GM12878 (cell line): ENCODE results near the gene CHRNE.

Experiments
- BCL3 ChIP-seq: IDR thresholded peaks from 2 replicates; pipeline ENCODE4 v1.6.1; 2011; ENCODE audit warnings: borderline replicate concordance, low read depth, mild to moderate bottlenecking, moderate library complexity, low read length; ENCODE audit not compliant: insufficient read depth, poor library complexity, severe bottlenecking
- BHLHE40 ChIP-seq, 2 experiments: fragments of 450-650 bp in 1 of 2; IDR thresholded peaks; 2 replicates each; pipeline ENCODE4 v1.6.1; 2011 to 2017; ENCODE audit warnings: low read depth in 2 of 2, borderline replicate concordance in 1 of 2, improper control_type of control experiment in 1 of 2, low read length in 1 of 2, mild to moderate bottlenecking in 1 of 2
- CBX5 ChIP-seq: sonication (generic); IDR thresholded peaks from 2 replicates; pipeline ENCODE4 v1.6.1; 2016; ENCODE audit warnings: low read depth, moderate library complexity, mild to moderate bottlenecking, inconsistent platforms
- CTCF ChIP-seq, 3 experiments: IDR thresholded peaks in 2 of 3; conservative IDR thresholded peaks in 1 of 3; 2 replicates each; pipeline ENCODE4 v1.5.1; 2011; ENCODE audit warnings: low read depth in 3 of 3, low read length in 3 of 3, mild to moderate bottlenecking in 3 of 3, control low read depth in 2 of 3, moderate library complexity in 2 of 3, inconsistent platforms in 1 of 3, mixed read lengths in 1 of 3; ENCODE audit not compliant: control insufficient read depth in 2 of 3, insufficient read depth in 1 of 3; ENCODE audit errors: extremely low read depth in 1 of 3
- FOXK2 ChIP-seq: fragments of 450-650 bp; IDR thresholded peaks from 2 replicates; pipeline ENCODE4 v1.6.1; 2017; ENCODE audit warnings: mild to moderate bottlenecking, moderate library complexity
- HDAC2 ChIP-seq: fragments of 200-600 bp; sonication (generic); IDR thresholded peaks from 2 replicates; pipeline ENCODE4 v1.6.1; 2017
- HDAC6 ChIP-seq: fragments of 200-600 bp; sonication (generic); IDR thresholded peaks from one replicate; pipeline ENCODE4 v1.8.0; 2017; ENCODE audit warnings: antibody characterized with exemption; ENCODE audit not compliant: unreplicated experiment
- MXI1 ChIP-seq: fragments of 150-350 bp; IDR thresholded peaks from 2 replicates; pipeline ENCODE4 v1.6.1; 2011; ENCODE audit warnings: low read depth, mild to moderate bottlenecking, inconsistent platforms, low read length, improper control_type of control experiment
- POLR2A ChIP-seq: IDR thresholded peaks from 2 replicates; pipeline ENCODE4 v1.6.1; 2011; ENCODE audit warnings: low read depth, mild to moderate bottlenecking, low read length
- POLR2AphosphoS2 ChIP-seq: IDR thresholded peaks from 2 replicates; pipeline ENCODE4 v1.6.1; 2011; ENCODE audit warnings: low read depth, mild to moderate bottlenecking, low read length, improper control_type of control experiment, moderate library complexity
- REST ChIP-seq: IDR thresholded peaks from 2 replicates; pipeline ENCODE4 v1.6.1; 2012; ENCODE audit warnings: mild to moderate bottlenecking, low read depth, low read length
- YY1 ChIP-seq: IDR thresholded peaks from 2 replicates; pipeline ENCODE4 v1.6.1; 2011; ENCODE audit warnings: low read depth, mild to moderate bottlenecking, low read length

DNA sequence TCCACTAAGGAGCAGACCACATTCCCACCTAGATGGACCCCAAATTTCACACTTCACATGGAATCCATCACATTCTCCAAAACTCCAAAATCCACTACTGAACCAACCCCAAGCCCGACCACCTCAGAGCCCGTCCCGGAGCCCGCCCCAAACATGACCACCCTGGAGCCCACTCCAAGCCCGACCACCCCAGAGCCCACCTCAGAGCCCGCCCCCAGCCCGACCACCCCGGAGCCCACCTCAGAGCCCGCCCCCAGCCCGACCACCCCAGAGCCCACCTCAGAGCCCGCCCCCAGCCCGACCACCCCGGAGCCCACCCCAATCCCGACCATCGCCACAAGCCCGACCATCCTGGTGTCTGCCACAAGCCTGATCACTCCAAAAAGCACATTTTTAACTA is 30.7 kb upstream of the CHRNE start:
- no peak for TF ChIP-seq POLR2A
- TF ChIP-seq CTCF (IDR thresholded peaks at IDR 0.05 in 2 of 3, conservative IDR thresholded peaks at IDR 0.05 in 1 of 3; ENCODE audit: control insufficient read depth in 2 of 3, extremely low read depth in 1 of 3, insufficient read depth in 1 of 3, low read depth in 3 of 3, low read length in 3 of 3) = no peak
- no peak for TF ChIP-seq HDAC6
- no peak for TF ChIP-seq FOXK2
- TF ChIP-seq REST = no peak
- no peak for TF ChIP-seq CBX5
- no peak for TF ChIP-seq HDAC2
- no peak for TF ChIP-seq MXI1
- TF ChIP-seq POLR2AphosphoS2 = no peak
- no peak for TF ChIP-seq BHLHE40 (IDR thresholded peaks at IDR 0.05; ENCODE audit: borderline replicate concordance in 1 of 2, low read depth in 2 of 2, low read length in 1 of 2)
- no peak for TF ChIP-seq BCL3
- TF ChIP-seq YY1 = no peak
